ENCODE results near the gene MAN1A1.
A peak's percentile ranks its signal among the peaks of the same experiment; 100 is the strongest.

Gene MAN1A1

GRCh38 chr6:119284861-119285521, 64.6 kb downstream of the MAN1A1 start:
- peak; percentile 18 for TF ChIP-seq CTCF (IDR thresholded peaks at IDR 0.05; ENCODE audit: low read depth, low read length, missing control alignments)
- H3K4me3 ChIP-seq (replicated peaks; ENCODE audit: low read depth, low read length): no peak overlapping the region
- DNase-seq (ENCODE audit: extremely low read depth, low read depth): no peak

DNA sequence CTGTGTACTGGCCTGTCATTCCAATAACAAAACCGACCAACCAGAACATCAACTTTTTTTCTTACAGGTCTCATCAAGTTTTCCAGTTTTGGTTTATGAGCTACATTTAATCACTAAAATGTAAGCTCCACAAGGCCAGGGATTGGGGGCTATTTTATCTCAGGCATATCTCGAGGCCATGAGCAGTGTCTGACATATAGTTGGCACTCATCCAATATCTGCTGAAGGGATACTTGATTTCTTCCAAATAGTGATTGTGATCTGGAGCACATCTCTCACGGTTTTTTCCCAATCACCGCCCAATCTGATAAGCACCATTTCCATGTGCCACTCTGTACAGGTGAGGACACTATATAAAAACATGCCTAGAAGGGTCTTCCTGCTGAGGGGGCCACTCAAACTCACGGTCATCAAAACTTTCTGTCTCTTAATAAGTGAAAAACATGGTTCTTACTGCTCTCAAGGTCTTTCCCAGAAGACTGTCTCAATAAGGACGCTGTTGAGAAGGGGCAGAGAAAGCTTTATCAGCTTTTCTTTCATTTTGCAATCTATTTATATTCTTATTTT, 65.5 kb downstream of the MAN1A1 start:
- H3K4me3 ChIP-seq (replicated peaks; ENCODE audit: low read depth, low read length): no peak overlapping the region
- no peak for TF ChIP-seq CTCF (IDR thresholded peaks at IDR 0.05; ENCODE audit: low read depth, low read length, missing control alignments)
- DNase-seq (ENCODE audit: extremely low read depth, low read depth): no peak

GRCh38 chr6:119283214-119283613, 66.3 kb downstream of the MAN1A1 start:
- TF ChIP-seq CTCF (IDR thresholded peaks at IDR 0.05; ENCODE audit: low read depth, low read length, missing control alignments): no peak
- no peak for DNase-seq (ENCODE audit: extremely low read depth, low read depth)
- H3K4me3 ChIP-seq (replicated peaks; ENCODE audit: low read depth, low read length): no peak overlapping the region

GRCh38 chr6:119280668-119281067, 68.9 kb downstream of the MAN1A1 start:
- TF ChIP-seq CTCF (IDR thresholded peaks at IDR 0.05; ENCODE audit: low read depth, low read length, missing control alignments): no peak
- no peak for DNase-seq (ENCODE audit: extremely low read depth, low read depth)
- H3K4me3 ChIP-seq (replicated peaks; ENCODE audit: low read depth, low read length): no peak overlapping the region

DNA sequence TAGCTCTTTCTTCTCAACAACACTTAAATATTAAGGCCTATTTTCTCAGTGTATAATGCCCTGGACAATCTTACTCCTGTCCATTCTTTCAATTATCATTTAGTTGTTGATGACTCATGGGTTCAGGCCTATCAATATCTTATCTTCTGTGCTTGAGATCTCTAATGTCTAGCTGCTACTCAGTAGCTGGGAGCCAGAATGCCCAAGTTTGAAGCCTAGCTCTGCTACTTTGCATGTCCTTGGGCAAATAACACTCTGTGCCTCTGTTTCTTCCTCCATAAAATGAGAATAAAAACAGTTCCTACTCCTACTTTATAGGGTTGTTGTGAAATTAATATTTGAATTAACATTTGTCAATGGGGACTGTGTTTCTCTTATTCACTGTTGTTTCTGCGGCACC, 69.5 kb downstream of the MAN1A1 start:
- no peak for TF ChIP-seq CTCF (IDR thresholded peaks at IDR 0.05; ENCODE audit: low read depth, low read length, missing control alignments)
- no peak overlapping the region for H3K4me3 ChIP-seq (replicated peaks; ENCODE audit: low read depth, low read length)
- DNase-seq (ENCODE audit: extremely low read depth, low read depth): no peak

- no peak for TF ChIP-seq CTCF (IDR thresholded peaks at IDR 0.05; ENCODE audit: low read depth, low read length, missing control alignments)
- no peak for DNase-seq (ENCODE audit: extremely low read depth, low read depth)
- no peak overlapping the region for H3K4me3 ChIP-seq (replicated peaks; ENCODE audit: low read depth, low read length)
These were observed 70.9 kb downstream of the MAN1A1 start for GRCh38 chr6:119278625-119279024.

GRCh38 chr6:119277052-119277451, 72.5 kb downstream of the MAN1A1 start:
- no peak for TF ChIP-seq CTCF (IDR thresholded peaks at IDR 0.05; ENCODE audit: low read depth, low read length, missing control alignments)
- DNase-seq (ENCODE audit: extremely low read depth, low read depth): no peak
- no peak overlapping the region for H3K4me3 ChIP-seq (replicated peaks; ENCODE audit: low read depth, low read length)

Data from HFF-Myc (cell line).